GM23338 (cell line): ENCODE results near the gene OPTN. TPM values are rescaled to one million over a fixed set of nuclear protein-coding genes. Genes with fewer than 3 reads are reported as not detected.

Experiments
- ATAC-seq: fragments of 200-7000 bp; cut with Tn5 transposase; 3 replicates; pipeline ENCODE4 v1.9.1; 2020
- DNase-seq: peaks from one replicate; pipeline ENCODE4 v3.0.0-alpha.2; 2015; ENCODE audit warnings: low spot score
- H2AFZ ChIP-seq: fragments of 200-600 bp; sonication (generic); 2 replicates; pipeline ENCODE4 v1.8.0; 2016; ENCODE audit warnings: antibody characterized with exemption, mild to moderate bottlenecking, moderate library complexity
- H3F3A ChIP-seq: fragments of 200-600 bp; sonication (generic); replicated peaks from 2 replicates; pipeline ENCODE4 v1.8.0; 2017; ENCODE audit warnings: antibody characterized with exemption, mixed run types, low read depth
- H3K27ac ChIP-seq: fragments of 200-600 bp; sonication (generic); 2 replicates; pipeline ENCODE4 v1.6.1; 2016; ENCODE audit warnings: low read depth
- H3K27me3 ChIP-seq: fragments of 200-600 bp; sonication (generic); 2 replicates; pipeline ENCODE4 v1.8.0; 2016; ENCODE audit warnings: mild to moderate bottlenecking, mixed run types, moderate library complexity; ENCODE audit not compliant: insufficient read depth
- H3K36me3 ChIP-seq: fragments of 200-600 bp; sonication (generic); 2 replicates; pipeline ENCODE4 v1.8.0; 2016; ENCODE audit warnings: mild to moderate bottlenecking; ENCODE audit not compliant: insufficient read depth
- H3K4me1 ChIP-seq: fragments of 200-600 bp; sonication (generic); 2 replicates; pipeline ENCODE4 v1.8.0; 2016; ENCODE audit warnings: mild to moderate bottlenecking, moderate library complexity; ENCODE audit not compliant: insufficient read depth
- H3K4me2 ChIP-seq: fragments of 200-600 bp; sonication (generic); 2 replicates; pipeline ENCODE4 v1.7.1; 2017; ENCODE audit warnings: mixed run types
- H3K4me3 ChIP-seq: fragments of 200-600 bp; sonication (generic); 2 replicates; pipeline ENCODE4 v1.6.1; 2016; ENCODE audit warnings: mixed run types
- H3K79me2 ChIP-seq: fragments of 200-600 bp; sonication (generic); replicated peaks from 2 replicates; pipeline ENCODE4 v1.8.0; 2017; ENCODE audit warnings: mild to moderate bottlenecking; ENCODE audit not compliant: insufficient read depth
- H3K9me2 ChIP-seq: fragments of 200-600 bp; sonication (generic); 2 replicates; pipeline ENCODE4 v1.8.0; 2017; ENCODE audit not compliant: insufficient read depth
- H4K20me1 ChIP-seq: fragments of 200-600 bp; sonication (generic); replicated peaks from 2 replicates; pipeline ENCODE4 v1.8.0; 2017; ENCODE audit warnings: mild to moderate bottlenecking; ENCODE audit not compliant: insufficient read depth
- H3K27ac Mint-ChIP-seq: 2 replicates; pipeline ENCODE4 v1.8.0; 2020; ENCODE audit warnings: inconsistent platforms, mild to moderate bottlenecking, moderate library complexity, mixed read lengths
- H3K27me3 Mint-ChIP-seq: 3 replicates; pipeline ENCODE4 v1.8.0; 2022; ENCODE audit warnings: low read depth, mild to moderate bottlenecking, moderate library complexity, mixed read lengths, inconsistent platforms; ENCODE audit not compliant: insufficient read depth, poor library complexity
- H3K36me3 Mint-ChIP-seq: 3 replicates; pipeline ENCODE4 v1.8.0; 2021; ENCODE audit warnings: low read depth, mild to moderate bottlenecking, inconsistent platforms, moderate library complexity, mixed read lengths
- H3K4me1 Mint-ChIP-seq: 3 replicates; pipeline ENCODE4 v1.8.0; 2020; ENCODE audit warnings: mild to moderate bottlenecking, inconsistent platforms, mixed read lengths
- H3K4me3 Mint-ChIP-seq: 3 replicates; pipeline ENCODE4 v1.8.0; 2021; ENCODE audit warnings: moderate library complexity, mild to moderate bottlenecking, inconsistent platforms, mixed read lengths
- H3K9me3 Mint-ChIP-seq: 3 replicates; pipeline ENCODE4 v1.8.0; 2020; ENCODE audit warnings: moderate library complexity, mild to moderate bottlenecking, inconsistent platforms, mixed read lengths
- EZH2 ChIP-seq: fragments of 200-600 bp; sonication (generic); IDR thresholded peaks from one replicate; pipeline ENCODE4 v1.8.0; 2017; ENCODE audit warnings: antibody characterized with exemption, mild to moderate bottlenecking, low read depth; ENCODE audit not compliant: unreplicated experiment
- JUNB ChIP-seq: IDR thresholded peaks from one replicate; pipeline ENCODE4 v1.6.1; 2016; ENCODE audit warnings: antibody characterized with exemption; ENCODE audit not compliant: unreplicated experiment
- polyA plus RNA-seq: library from polyadenylated mRNA; unstranded; fragments of >200 nt; fragmentation: Nextera tagmentation; extraction: Ambion mirVana; gene quantifications from 2 replicates; pipeline ENCODE4 v1.2.1, GENCODE V29; 2016
- total RNA-seq: library from RNA; depleted of rRNA; stranded (reverse); fragments of >200 nt; shearing (Covaris generic); gene quantifications from 2 replicates; pipeline ENCODE4 v1.2.3, GENCODE V29; 2014
- TF ChIP-seq, protein P1 (sequence below): IDR thresholded peaks from 2 replicates; pipeline ENCODE4 v1.6.1; 2016; ENCODE audit warnings: antibody characterized with exemption
- TF ChIP-seq, protein P2 (sequence below): IDR thresholded peaks from one replicate; pipeline ENCODE4 v1.6.1; 2018; ENCODE audit warnings: antibody characterized with exemption; ENCODE audit not compliant: unreplicated experiment
- TF ChIP-seq, protein P3 (sequence below): fragments of 250-450 bp; sonication (Bioruptor Pico); IDR thresholded peaks from 2 replicates; pipeline ENCODE4 v1.5.0; 2020; ENCODE audit warnings: mild to moderate bottlenecking, moderate library complexity

Gene OPTN
- total and polyA plus RNA-seq, 2 experiments from 2014 or later = 6.0 to 13.0 TPM

DNA sequence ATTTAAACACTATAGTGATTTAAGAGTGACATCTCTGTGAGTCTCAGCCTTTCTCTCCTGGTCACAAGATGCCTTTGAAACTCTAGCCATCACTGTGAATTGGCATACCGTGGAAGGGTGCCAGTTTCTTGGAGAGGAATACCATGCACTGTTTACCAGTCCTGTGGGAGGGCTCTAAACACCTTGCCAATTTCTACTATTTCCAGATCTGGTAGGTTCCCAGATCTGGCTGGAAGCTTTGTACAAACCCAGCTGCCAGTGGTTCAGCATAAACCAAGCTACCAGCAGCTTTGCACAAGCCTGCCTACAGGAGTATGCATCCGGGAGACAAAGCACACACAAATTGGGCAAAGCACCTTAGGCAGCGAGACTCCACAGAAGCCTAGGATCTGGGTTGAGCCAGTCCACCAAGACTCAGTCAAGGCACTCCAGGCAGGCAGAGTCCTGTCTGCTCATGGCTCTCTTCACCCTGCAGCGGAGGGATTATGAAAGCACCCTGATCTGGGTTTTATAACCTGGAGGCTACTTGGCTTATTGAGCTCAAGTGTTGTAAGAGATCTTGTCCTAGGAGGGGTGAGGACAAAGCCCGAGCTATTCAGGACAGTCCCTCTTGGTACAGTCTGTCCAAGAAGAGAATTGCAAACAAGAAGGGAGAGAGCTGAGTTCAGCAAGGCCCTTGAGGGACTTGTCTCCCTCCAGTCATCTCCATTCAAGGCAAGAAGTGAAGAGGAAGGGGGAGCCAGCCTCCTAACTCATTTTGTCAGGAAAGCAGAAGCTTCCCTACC, 85.0 kb downstream of the OPTN start:
- Mint-ChIP-seq H3K27me3 (no peaks in the 10 kb centered on the region), H3K36me3 (peaks cover 97% of the 10 kb centered on the region), H3K27ac (no peak overlapping the region), H3K4me3 (no peak overlapping the region), H3K4me1 (no peaks in the 10 kb centered on the region), H3K9me3 (peaks cover 6% of the 10 kb centered on the region; the same call in 1 of the 3 replicates)
- no peak overlapping the region for H3K4me2 ChIP-seq
- H3K27ac ChIP-seq = no peak overlapping the region
- peaks cover under 1% of the 10 kb centered on the region for H4K20me1 ChIP-seq
- H3K27me3 ChIP-seq = no peaks in the 10 kb centered on the region
- no peaks in the 10 kb centered on the region for H3K79me2 ChIP-seq
- no peaks in the 10 kb centered on the region for H3K4me1 ChIP-seq
- DNase-seq (no peak), ATAC-seq (no peak)
- H3K36me3 ChIP-seq = peaks cover 82% of the 10 kb centered on the region
- no peak overlapping the region for H3K4me3 ChIP-seq
- H3K9me2 ChIP-seq = no peaks in the 10 kb centered on the region
- no peak overlapping the region for H2AFZ ChIP-seq
- H3F3A ChIP-seq = 0 out of 2 replicates have a peak, but pooled peaks cover 2% of the 10 kb centered on the region
- TF ChIP-seq, protein P1, sequence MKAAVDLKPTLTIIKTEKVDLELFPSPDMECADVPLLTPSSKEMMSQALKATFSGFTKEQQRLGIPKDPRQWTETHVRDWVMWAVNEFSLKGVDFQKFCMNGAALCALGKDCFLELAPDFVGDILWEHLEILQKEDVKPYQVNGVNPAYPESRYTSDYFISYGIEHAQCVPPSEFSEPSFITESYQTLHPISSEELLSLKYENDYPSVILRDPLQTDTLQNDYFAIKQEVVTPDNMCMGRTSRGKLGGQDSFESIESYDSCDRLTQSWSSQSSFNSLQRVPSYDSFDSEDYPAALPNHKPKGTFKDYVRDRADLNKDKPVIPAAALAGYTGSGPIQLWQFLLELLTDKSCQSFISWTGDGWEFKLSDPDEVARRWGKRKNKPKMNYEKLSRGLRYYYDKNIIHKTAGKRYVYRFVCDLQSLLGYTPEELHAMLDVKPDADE = no peak
- TF ChIP-seq EZH2 (no peak), JUNB (no peak)
- TF ChIP-seq, protein P2, sequence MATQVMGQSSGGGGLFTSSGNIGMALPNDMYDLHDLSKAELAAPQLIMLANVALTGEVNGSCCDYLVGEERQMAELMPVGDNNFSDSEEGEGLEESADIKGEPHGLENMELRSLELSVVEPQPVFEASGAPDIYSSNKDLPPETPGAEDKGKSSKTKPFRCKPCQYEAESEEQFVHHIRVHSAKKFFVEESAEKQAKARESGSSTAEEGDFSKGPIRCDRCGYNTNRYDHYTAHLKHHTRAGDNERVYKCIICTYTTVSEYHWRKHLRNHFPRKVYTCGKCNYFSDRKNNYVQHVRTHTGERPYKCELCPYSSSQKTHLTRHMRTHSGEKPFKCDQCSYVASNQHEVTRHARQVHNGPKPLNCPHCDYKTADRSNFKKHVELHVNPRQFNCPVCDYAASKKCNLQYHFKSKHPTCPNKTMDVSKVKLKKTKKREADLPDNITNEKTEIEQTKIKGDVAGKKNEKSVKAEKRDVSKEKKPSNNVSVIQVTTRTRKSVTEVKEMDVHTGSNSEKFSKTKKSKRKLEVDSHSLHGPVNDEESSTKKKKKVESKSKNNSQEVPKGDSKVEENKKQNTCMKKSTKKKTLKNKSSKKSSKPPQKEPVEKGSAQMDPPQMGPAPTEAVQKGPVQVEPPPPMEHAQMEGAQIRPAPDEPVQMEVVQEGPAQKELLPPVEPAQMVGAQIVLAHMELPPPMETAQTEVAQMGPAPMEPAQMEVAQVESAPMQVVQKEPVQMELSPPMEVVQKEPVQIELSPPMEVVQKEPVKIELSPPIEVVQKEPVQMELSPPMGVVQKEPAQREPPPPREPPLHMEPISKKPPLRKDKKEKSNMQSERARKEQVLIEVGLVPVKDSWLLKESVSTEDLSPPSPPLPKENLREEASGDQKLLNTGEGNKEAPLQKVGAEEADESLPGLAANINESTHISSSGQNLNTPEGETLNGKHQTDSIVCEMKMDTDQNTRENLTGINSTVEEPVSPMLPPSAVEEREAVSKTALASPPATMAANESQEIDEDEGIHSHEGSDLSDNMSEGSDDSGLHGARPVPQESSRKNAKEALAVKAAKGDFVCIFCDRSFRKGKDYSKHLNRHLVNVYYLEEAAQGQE = no peak
- TF ChIP-seq, protein P3, sequence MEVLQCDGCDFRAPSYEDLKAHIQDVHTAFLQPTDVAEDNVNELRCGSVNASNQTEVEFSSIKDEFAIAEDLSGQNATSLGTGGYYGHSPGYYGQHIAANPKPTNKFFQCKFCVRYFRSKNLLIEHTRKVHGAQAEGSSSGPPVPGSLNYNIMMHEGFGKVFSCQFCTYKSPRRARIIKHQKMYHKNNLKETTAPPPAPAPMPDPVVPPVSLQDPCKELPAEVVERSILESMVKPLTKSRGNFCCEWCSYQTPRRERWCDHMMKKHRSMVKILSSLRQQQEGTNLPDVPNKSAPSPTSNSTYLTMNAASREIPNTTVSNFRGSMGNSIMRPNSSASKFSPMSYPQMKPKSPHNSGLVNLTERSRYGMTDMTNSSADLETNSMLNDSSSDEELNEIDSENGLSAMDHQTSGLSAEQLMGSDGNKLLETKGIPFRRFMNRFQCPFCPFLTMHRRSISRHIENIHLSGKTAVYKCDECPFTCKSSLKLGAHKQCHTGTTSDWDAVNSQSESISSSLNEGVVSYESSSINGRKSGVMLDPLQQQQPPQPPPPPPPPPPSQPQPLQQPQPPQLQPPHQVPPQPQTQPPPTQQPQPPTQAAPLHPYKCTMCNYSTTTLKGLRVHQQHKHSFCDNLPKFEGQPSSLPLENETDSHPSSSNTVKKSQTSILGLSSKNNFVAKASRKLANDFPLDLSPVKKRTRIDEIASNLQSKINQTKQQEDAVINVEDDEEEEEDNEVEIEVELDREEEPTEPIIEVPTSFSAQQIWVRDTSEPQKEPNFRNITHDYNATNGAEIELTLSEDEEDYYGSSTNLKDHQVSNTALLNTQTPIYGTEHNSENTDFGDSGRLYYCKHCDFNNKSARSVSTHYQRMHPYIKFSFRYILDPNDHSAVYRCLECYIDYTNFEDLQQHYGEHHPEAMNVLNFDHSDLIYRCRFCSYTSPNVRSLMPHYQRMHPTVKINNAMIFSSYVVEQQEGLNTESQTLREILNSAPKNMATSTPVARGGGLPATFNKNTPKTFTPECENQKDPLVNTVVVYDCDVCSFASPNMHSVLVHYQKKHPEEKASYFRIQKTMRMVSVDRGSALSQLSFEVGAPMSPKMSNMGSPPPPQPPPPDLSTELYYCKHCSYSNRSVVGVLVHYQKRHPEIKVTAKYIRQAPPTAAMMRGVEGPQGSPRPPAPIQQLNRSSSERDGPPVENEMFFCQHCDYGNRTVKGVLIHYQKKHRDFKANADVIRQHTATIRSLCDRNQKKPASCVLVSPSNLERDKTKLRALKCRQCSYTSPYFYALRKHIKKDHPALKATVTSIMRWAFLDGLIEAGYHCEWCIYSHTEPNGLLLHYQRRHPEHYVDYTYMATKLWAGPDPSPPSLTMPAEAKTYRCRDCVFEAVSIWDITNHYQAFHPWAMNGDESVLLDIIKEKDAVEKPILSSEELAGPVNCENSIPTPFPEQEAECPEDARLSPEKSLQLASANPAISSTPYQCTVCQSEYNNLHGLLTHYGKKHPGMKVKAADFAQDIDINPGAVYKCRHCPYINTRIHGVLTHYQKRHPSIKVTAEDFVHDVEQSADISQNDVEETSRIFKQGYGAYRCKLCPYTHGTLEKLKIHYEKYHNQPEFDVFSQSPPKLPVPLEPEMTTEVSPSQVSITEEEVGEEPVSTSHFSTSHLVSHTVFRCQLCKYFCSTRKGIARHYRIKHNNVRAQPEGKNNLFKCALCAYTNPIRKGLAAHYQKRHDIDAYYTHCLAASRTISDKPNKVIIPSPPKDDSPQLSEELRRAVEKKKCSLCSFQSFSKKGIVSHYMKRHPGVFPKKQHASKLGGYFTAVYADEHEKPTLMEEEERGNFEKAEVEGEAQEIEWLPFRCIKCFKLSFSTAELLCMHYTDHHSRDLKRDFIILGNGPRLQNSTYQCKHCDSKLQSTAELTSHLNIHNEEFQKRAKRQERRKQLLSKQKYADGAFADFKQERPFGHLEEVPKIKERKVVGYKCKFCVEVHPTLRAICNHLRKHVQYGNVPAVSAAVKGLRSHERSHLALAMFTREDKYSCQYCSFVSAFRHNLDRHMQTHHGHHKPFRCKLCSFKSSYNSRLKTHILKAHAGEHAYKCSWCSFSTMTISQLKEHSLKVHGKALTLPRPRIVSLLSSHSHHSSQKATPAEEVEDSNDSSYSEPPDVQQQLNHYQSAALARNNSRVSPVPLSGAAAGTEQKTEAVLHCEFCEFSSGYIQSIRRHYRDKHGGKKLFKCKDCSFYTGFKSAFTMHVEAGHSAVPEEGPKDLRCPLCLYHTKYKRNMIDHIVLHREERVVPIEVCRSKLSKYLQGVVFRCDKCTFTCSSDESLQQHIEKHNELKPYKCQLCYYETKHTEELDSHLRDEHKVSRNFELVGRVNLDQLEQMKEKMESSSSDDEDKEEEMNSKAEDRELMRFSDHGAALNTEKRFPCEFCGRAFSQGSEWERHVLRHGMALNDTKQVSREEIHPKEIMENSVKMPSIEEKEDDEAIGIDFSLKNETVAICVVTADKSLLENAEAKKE (CRISPR knock-in tag) = no peak
